22Rv1 (cell line): ENCODE measurements around the gene TRIM13.
"Not testable (repeated sequence)": the region's sequence is repeated elsewhere in the genome, so short reads cannot be mapped to it uniquely, and the experiment has no call there.

Source experiments
- CTCF ChIP-seq: fragments of 450-650 bp; IDR thresholded peaks from 2 replicates; pipeline ENCODE4 v1.5.1; 2017; ENCODE audit warnings: mild to moderate bottlenecking
- ZFX ChIP-seq: fragments of 450-650 bp; IDR thresholded peaks from 2 replicates; pipeline ENCODE4 v1.6.1; 2017; ENCODE audit warnings: antibody characterized with exemption, borderline replicate concordance

DNA sequence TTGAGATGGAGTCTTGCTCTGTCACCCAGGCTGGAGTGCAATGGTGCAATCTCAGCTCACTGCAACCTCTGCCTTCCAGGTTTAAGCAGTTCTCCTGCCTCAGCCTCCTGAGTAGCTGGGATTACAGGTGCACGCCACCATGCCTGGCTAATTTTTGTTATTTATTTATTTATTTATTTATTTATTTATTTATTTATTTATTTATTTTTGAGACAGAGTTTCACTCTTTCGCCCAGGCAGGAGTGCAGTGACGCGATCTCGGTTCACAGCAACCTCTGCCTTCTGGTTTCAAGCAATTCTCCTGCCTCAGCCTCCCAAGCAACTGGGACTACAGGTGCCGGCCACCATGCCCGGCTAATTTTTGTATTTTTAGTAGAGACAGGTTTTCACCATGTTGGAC lies 65.5 kb downstream of the TRIM13 start:
- TF ChIP-seq CTCF, ZFX: not testable (repeated sequence)
